HG02623 (cell line): ENCODE results near the gene RPL7A.
A peak's percentile ranks its signal among the peaks of the same experiment; 100 is the strongest.

Experiments used
- ATAC-seq: cut with Tn5 transposase; IDR thresholded peaks from one replicate; pipeline ENCODE4 v1.9.1; 2021; ENCODE audit warnings: moderate library complexity; ENCODE audit not compliant: unreplicated experiment

The RPL7A gene

DNA sequence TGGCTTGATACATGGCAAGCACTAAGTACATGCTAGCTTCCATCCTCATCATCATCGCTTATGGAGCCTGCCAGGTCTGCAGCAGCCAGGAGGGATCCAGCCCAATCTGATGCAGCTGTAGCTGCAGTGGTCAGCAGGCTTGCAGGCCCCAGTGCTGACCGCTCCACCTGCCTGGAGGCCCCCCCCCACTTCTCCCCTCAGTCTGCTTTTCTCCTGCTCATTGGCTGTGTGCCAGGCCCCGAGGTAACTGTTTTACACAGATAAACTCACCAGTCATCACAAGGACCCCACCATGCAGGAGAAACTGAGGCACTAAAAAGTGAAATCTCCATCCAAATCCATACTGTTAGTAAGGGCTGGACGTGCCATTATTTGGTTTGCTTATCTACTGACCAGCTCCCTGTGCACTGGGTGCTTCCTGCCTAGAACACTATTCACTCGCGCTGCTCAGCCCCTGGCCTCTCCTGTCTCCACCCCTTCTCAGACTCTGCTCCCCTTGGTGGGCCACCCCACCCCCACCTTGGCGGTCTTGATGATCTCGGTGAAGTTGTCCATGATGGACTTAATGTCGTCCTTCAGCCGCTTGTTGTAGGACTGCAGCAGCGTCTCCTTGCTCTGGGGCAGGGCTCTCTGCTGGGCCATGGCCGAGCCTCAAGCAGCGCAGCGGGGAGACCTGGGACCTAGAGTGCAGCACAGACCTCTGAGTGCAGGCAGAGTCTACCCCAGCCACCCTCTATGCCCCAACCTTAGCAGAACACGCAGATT lies 1.8 kb upstream of the RPL7A start:
- no peak for ATAC-seq

DNA sequence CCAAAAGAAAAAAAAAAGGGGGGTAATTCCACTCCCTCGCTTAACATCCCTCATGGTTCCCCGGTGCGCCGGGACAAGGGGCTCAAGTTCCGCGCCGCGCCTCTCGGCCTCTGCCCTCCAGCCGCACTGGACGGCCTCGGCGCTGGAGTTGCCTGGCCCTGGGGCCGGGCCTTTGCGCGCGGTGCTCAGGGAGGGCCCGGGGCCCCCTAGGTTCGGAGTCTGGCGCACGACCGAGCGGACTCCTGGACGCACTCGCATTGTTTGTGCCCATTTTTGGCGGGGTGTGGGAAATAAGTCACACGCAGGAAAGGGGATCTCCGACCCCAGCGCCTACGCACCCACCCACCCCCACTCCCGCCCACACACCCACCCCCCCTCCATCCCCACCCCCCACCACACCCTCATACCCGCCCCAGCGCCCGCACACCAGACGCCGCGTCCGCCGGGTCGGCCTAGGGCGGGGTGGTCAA lies 468 bp upstream of the RPL7A start:
- peak; percentile 31 for ATAC-seq

GRCh38 chr9:133348718-133349573 lies 928 bp downstream of the RPL7A start:
- ATAC-seq: no peak

DNA sequence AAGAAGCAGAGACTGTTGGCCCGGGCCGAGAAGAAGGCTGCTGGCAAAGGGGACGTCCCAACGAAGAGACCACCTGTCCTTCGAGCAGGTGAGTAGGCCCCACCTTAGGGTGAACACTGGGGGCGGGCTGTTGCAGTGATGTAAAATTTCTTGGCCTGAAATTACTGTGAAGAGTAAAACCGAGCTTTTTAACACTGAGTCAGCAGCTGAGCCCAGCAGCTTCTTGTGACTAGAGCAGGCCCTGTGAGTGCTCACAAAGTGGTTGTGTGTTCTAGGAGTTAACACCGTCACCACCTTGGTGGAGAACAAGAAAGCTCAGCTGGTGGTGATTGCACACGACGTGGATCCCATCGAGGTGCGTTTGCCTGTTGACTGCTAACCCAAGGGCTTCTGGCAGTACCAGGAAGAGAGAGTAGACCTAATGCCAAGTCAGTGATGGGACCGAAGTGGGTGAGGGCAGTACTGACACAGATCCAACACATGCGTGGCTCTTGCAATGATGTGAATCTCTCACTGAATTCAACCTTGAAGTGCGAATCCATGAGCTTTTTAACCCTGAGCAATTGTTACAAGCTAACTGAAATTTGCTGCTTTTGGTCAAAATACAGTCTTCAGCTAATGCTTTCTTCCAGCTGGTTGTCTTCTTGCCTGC lies 2.1 kb downstream of the RPL7A start:
- no peak for ATAC-seq

- ATAC-seq: no peak
Measured at GRCh38 chr9:133351526-133351907, 3.5 kb downstream of the RPL7A start.

DNA sequence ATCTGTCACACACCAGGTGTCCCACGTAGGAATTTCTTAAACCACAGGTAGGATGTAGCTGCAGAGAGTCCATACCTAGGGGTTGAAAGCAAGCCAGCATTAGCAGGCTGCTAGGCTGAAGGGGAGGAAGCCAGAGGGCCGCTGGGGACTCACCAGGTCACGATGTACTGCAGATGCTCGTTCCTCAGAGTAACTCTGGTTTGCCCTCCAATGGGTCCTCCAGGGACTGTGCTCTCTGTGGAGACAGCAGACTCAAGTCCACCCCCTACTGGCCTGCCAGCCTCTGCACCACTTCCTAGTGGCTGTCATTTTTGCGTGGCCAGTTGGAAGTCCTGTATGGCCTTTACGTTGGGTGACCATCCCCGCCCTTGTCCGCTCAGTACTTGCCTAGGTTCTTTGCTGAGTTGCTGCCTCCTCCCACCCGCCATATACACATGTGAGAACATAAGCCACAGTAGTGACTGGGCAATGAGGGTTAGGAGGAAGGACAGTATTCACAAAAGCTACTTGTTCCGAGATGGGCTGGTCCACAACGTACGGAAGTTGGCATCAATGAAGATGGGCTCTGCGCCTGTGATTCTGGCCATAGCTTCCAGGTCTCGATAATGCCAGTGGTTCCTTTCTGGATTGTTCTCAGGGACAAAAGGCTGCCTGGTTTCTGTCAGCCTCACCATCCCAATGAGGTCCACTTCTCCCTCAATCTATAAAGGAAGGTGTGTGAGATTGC lies 4.1 kb downstream of the RPL7A start:
- no peak for ATAC-seq

DNA sequence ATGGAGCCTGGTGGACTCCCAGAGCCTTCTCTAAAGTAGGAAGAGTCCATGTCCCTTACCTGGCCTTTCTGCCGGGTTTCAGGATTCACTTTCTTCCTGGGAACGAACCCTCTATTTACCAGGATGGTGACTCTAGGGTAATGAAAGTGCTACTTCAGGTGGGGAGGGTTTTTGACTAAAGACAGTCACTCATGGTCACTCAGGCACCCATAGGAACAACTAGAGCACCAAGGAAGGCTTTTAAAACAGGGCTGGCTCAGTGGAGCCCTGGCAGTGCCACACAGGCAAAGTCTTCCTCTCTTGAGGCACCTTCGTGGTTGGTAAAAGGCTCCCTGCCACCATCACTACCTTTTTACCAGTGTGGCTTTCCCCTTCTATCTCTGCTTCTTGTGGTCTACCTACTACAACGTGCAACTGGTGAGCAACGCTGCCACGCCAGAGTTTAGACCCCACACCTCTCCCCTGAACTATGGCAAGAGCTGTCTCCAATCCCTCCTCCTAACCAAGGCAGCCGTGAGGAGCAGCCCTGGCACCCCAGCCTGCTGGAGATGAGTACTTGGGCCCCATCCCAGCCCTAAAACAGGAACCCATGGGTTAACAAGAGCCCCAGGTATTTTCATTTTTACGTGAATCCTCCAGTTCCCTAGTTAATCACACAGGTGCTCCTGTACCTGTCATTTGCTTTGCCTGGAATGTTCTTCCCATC lies 4.8 kb downstream of the RPL7A start:
- ATAC-seq: no peak

- ATAC-seq: no peak
Measured at GRCh38 chr9:133353548-133353947, 5.5 kb downstream of the RPL7A start.

DNA sequence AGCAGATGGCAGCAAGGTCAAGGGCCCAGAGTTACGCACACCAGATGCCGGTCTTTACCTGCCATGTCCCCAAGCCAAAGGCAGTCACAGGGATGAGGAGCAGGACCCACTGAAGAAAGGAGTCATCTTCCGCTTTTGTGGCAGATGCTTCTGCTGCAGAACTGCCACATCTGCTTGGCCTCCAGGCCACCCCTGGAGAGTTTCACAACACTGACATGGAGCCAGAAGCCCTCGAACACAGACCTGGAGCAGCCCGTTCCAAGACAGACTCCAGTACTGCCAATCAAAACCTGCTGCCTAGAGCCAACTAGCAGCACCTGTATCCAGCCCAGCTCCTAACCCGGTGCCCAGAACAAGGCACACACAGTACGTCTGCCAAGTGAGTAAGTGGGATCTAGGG lies 6.7 kb downstream of the RPL7A start:
- ATAC-seq: no peak

DNA sequence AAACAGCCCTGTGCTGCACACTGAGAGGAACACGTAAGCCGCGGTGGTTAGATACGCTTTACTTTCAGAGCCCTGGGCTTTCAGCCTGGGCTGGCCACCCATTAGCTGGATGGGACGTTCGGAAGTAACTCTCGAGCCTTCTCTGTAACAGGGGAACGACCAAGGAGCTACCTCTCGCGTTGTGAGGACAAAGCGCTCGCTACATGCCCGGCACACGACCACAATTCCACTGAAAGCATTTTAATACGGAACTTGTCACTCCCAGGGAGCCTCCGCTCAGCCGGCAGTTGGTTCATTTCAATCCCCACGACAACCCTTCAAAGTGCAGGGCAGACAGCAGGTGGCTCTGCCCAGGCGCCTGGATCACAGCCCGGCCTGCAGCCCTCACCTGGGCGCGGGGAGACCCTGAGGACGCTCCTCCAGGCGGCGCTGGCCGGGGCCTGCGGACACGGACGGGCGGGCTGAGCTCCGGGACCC lies 7.9 kb downstream of the RPL7A start:
- ATAC-seq: peak; percentile 18

DNA sequence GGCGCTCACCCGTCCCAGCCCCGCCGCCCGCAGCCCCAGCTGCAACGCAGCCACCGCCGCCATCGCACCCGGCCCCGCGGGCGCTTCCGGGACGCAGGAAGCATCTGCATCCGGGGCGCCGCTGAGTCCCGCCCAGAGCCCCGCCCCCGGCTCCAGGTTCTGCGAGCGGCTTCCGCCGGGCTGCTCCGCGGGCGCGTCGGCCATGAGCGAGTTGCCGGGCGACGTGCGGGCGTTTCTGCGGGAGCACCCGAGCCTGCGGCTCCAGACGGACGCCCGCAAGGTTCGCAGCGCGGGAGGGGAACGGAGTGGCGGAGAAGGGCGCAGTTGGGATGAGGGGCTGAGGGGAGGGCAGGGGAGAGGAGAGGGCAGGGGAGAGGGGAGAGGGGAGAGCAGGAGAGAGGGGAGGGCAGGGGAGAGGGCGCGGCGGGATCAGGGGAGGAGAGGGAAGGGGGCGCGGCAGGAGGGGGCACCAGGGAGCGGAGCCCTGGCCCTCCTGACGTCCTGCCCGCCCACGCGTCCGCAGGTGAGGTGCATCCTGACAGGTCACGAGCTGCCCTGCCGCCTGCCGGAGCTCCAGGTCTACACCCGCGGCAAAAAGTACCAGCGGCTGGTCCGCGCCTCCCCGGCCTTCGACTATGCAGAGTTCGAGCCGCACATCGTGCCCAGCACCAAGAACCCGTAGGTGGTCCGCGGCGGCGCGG lies 8.5 kb downstream of the RPL7A start, which contains the start of the genes SURF1 and SURF2:
Gene SURF1 (minus strand): TSS at position 97 of the 701 bp plus-strand sequence. CDS start 34 bp downstream, at position 63.
Gene SURF2 (plus strand): TSS at position 160 of the 701 bp plus-strand sequence. CDS start 43 bp downstream, at position 203.
- peak; percentile 52 for ATAC-seq

- ATAC-seq: no peak
Measured at GRCh38 chr9:133357656-133358055, 9.6 kb downstream of the RPL7A start.

DNA sequence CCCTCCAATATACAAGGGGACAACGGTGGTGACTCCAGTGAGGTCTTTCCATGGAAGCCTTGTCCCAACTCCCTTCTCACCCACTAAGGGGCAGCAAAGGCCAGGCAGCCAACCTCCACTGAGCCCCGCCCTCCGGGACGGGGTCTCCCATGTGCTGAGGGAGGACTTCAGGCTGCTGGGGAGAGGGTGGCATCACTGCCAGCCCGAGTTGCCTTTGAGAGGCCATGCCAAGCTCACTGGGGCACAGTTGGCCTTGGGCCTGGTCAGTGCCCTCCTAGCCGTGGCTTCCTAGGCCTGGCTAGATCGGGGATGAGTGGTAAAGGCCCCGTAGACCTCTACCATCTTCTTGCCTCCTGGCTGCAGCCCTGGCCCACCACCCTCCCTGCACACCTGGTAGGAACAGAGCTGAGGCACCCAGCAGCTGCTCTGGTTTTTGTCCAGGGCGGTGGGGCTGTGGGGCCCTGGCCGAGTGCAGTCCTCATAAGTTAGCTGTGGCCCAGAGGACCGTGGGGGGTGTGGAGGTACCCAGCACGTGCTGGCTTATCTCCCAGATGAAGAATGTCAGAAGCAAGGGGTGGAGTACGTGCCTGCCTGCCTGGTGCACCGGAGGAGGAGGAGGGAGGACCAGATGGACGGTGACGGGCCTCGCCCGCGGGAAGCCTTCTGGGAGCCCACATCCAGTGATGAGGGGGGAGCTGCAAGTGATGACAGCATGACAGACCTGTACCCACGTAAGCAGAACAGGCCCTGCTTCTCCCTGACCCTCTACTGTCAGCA lies 11.6 kb downstream of the RPL7A start:
- ATAC-seq: no peak

DNA sequence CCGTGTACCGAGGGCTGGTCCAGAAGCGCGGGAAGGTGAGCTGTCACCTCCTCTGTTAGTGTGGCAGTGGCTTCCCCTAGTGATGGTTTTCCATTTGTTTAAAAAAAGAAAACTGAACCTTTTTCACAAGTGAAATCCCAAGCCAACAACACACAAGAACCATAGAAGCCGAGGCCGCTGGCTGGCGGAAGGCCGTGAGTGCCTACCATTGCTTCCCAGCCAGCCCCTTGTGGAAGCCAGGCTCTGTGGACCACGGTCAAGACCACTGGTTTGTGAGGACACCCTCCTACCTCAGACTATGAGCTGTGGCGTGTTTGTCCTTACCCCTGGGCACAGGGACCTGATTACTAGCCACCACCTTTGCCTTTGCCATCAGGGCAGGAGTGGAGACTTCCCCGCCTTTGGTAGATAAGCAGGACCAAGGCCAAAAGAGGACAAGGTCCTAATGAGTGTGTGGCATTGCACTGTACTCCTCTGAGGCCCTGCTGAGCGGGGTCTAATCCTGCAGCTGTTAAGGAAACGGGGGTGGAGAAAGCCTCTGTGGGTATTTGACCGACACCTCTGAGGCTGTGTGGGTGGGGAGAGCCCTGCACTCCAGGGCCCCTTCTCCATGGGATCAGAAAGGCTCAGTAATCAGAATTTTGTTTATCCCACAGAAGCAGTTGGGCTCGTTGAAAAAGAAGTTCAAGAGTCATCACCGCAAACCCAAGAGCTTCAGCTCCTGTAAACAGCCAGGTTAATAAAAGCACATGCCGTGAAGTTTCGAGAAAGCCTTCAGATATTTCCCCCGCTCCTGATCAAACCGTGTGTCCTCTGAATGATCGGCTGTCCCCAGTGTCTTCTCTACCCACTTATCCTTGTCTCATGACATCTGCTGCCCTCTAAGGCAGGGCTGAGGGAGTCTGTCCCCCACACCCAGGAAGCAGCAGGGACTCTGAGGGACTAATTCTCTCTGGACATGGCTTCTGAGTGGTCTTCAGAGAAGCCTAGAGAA lies 12.7 kb downstream of the RPL7A start:
- no peak for ATAC-seq

- ATAC-seq: no peak
Measured at GRCh38 chr9:133361507-133362092, 13.6 kb downstream of the RPL7A start.

DNA sequence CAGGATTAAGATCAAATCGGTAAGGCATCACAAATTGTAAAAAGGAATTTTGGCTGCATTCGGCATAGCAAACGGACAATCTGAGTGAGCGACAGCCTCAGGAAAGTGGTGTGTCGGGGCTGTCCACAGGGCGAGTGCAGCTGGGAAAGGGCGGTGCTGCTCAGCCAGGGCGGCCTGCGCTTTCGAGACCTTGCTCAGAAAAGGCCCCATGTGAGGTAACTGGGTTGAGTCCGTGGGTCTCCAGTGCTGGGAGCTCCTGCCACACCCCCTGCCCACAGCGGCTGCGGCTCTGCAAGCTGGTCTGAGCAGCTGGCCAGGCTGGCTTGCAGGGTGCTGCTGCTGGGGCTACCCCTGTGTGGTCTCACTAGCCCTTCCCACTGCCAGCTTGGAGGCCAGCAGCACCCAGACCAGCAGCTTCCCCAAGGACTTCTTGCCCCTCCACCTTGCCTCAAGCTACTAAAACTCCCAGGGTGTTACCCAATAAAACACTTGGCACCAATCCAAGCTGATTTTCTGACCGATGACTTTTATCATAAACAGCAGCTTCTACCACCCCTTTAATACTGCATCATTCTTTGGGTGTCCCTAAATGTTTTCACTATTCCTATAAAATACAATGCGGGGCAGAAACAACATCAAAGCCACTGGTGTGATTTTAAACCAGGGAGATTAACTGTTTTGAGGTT lies 14.5 kb downstream of the RPL7A start:
- no peak for ATAC-seq
